GM19452 (cell line): ENCODE results near the gene CPA3.

Experiments used
- ATAC-seq: cut with Tn5 transposase; IDR thresholded peaks from one replicate; pipeline ENCODE4 v1.9.1; 2021; ENCODE audit not compliant: unreplicated experiment

Gene CPA3

GRCh38 chr3:148865049-148865448 is at the start of gene CPA3:
TSS of gene CPA3 (plus strand) at chr3:148865296. CDS start at chr3:148865308, 12 bp downstream.
- no peak for ATAC-seq

DNA sequence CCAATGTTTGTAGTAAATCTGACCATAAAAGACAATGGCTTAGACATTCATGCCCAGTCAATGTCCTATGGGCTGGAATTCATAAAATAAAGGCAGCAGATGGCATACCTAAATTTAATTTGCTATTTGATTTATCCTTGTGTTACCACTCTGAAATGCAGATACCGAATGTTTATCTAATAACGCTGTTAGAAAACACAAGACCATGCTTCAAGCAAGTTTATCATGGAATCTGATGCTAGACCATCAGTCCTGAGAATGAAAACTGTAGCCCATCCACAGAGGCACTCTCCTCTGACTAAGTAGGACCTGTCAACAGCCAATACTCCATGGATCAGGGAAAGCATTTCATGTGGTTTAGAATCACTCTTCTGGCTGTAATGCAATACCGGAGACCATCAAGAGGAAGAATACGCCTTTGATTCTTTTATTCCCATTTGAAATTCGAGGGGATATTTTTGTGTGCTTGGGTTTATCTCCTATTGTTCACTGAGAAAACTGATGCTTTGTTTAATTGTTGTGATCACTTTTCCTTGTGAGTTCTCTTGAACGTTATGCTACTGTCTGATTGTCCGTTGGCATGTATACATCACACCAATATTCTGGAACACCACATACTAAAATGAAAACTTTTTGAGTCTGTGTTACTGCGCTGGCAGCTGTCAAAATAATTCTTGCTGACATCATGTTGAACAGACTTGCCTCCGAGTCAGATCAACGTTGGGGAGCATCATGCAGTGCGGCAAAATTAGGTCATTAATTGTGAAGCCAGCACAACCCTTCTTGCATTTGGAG is 49.6 kb upstream of the CPA3 start:
- no peak for ATAC-seq

GRCh38 chr3:148816427-148816826 is 48.7 kb upstream of the CPA3 start:
- no peak for ATAC-seq

- no peak for ATAC-seq
Observed at GRCh38 chr3:148816981-148817525, 48.0 kb upstream of the CPA3 start.

GRCh38 chr3:148820361-148821245 is 44.5 kb upstream of the CPA3 start:
- no peak for ATAC-seq

GRCh38 chr3:148823026-148823425 is 42.1 kb upstream of the CPA3 start:
- no peak for ATAC-seq

DNA sequence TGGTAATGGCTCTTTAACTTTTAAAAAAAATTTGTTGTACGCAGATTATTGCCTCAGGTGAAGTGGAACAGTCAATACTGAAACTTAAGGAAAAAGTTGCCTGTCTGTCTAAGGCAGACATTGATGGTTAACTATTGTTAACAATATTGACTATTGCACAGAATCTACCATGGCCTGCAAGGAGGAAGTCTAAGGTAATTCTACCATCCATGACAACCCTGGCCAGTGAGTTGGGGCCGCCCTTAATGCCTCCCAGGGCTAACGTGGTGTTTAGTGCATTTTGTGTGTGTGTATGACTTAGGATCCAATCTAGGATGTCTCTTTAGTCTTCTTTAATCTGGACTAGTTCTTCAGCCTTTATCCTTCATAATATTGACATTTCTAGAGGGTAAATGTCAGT is 39.6 kb upstream of the CPA3 start:
- ATAC-seq: no peak

- ATAC-seq: no peak
Observed at GRCh38 chr3:148827585-148827984, 37.5 kb upstream of the CPA3 start, which contains the start of gene CPB1. TSS of gene CPB1 (plus strand) at chr3:148827811. CDS start at chr3:148827824, 13 bp downstream.

DNA sequence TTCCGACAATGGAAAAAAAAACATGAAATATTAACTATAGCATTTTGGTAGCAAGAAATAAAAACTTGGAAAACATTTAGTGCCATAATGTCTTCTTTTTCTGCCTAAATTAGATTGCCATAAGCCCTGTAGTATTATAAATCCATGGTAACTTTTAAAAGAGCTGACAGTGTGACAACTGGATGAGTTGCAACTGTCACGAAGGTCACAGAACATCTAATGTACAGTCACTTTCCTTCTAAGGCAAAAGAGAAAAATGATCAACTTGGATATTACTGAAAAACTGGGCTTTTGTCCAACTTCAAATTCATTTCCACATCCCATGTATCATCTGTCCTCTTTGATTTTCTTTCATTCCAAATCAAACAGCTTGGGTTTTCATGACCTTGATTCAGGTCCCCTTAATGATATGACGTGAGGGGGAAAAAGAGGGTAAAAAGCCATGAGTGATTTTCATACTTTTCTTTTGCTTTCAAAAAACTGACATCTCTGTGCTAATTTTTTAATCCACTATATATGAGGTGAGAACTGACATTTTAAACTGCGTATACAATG is 36.9 kb upstream of the CPA3 start:
- ATAC-seq: no peak

DNA sequence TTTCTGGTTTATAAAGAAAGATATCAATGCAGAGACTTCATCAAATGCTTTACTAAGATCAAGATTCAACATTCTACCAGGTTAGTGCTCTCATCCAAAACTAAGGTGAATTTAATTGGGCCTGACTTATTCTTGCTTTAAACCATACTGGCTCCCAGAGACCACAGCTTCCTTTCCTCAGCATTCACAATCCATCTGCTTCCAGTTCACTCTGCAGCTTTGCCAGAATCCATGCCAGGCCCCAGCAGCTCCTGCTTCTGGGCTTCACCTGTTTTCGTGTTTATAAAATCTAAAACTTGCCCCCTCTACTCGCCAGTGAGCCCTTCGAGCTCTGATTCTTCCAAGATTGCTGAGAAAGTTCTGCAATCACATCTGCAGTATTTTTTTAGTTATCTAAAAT is 35.2 kb upstream of the CPA3 start:
- ATAC-seq: no peak

DNA sequence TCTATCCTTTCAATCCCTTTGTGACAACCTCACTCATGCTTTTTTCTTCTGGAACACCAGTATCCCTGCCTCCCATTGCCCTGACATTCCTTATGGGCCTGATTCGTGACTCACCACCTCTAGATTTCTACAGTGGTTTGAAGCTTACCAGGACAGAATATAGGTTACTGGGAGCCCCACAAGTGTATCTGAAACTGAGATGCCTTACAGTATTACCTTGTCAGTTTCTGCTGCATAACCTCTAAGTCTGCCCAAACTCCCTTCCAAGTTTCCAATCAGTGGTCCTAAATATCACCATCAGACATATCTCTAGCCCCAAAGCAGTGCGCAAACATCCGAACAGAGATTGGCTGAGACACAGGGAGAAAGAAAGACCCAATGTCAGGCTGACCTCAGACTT is 31.9 kb upstream of the CPA3 start:
- ATAC-seq: no peak

DNA sequence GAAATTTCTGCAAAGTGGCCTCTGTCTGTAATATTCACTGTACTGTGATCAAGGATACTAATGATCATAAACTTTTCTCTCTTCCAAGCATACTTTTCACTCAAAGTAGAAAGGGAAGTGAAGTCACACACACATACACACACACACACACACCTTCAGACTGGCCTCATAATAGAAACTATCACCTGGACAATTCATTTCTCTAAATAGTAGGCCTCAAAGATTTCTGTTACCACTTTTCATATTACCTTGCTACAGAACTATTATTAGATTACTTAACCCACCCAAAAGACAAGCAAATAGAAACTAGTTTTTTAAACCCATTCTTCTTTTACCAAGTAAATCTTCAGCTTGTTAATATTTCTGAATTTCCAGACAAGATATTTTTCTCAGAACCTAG is 25.3 kb upstream of the CPA3 start:
- peak; percentile 72 for ATAC-seq

GRCh38 chr3:148840451-148840850 is 24.6 kb upstream of the CPA3 start:
- no peak for ATAC-seq

GRCh38 chr3:148845756-148846395 is 19.2 kb upstream of the CPA3 start:
- ATAC-seq: no peak

DNA sequence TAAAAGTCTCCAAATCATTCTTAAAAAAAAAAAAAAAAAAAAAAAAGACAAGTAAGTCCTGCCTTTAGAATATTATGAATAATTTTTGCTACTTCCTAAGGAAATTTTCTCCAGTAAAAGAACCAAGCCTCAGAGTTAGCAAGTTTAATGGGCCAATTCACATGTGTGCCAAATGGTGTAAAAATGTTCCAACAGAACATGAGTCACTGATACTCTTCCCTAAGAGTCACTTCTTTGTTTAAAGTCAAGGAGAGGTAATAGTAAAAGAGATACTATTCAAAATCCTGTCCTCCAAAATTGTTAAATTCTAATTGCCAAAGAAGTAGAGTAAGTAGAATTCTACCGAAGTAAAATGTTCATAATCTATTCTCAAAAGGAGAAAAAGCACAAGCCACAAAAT is 17.7 kb upstream of the CPA3 start:
- no peak for ATAC-seq

GRCh38 chr3:148848410-148848809 is 16.7 kb upstream of the CPA3 start:
- ATAC-seq: no peak

- ATAC-seq: no peak
Observed at GRCh38 chr3:148852271-148852992, 12.7 kb upstream of the CPA3 start.

- ATAC-seq: no peak
Observed at GRCh38 chr3:148853076-148853475, 12.0 kb upstream of the CPA3 start.

GRCh38 chr3:148854061-148854460 is 11.0 kb upstream of the CPA3 start:
- ATAC-seq: no peak

DNA sequence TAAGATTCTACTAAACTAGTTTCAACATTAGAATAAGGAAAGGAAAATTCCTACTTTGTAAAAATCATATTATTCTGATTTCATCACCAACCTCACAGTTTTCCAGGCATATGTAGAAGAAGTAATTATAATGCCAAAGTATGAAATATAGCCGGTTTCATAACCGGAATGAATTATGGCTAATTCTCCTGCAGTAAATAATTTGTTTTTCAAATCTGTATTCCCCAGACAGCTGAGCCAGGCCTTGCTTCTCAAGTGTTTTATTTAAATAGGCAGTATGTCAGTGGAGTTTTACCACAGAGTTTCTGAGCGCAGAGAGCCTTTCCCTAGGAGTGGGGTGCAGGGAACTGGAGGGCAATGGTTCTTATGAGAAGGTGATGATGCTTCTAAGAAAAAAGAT is 8.7 kb upstream of the CPA3 start:
- no peak for ATAC-seq
